ENCODE results near the gene SRSF12.

The SRSF12 gene

DNA sequence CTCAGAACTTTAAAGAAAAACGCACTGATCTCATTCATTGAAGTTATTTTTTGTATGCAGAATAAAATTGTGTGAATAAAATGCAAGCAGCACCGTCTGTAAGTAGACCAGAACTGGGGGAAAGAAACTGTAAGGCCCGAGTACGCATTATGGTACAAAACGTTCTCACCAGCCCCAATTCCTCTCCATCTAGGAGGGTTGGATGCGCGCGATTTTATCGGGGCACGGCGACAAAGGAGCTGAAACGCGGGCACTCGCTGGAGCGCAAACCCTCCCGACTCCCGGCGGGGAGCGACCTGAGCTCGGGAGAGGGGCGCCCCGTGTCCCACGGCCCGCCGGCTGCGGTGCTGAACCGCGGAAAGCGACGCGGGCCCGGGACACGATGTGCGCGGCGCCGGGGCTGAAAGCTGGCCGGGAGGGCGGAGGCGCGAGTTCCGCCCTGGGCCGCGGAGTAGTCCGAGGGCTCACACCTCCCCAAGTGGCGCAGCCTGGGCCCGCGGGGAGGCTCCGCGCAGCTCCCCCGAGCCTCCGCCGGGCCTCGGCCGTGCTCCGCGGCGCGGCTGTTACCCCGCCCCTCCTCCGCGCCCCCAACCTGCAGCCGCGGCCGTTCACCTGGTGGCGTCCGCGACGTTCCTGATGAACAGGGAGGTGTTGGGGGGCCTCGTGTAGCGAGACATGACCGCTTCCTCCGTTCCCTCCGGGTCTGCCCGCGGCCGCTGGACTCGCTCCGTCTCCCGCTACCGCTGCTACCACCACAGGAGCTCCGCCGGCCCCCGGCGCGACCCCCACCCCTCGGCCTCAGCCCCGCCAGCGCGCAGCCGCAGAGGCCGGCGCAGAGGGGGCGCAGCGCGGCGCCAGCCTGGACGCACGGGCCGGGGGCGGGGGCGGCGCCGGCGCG lies at the start of gene SRSF12:
TSS of gene SRSF12 (minus strand) at position 861 of the 898 bp plus-strand sequence. CDS start at position 677, 184 bp downstream.
- DNase-seq = no peak

DNA sequence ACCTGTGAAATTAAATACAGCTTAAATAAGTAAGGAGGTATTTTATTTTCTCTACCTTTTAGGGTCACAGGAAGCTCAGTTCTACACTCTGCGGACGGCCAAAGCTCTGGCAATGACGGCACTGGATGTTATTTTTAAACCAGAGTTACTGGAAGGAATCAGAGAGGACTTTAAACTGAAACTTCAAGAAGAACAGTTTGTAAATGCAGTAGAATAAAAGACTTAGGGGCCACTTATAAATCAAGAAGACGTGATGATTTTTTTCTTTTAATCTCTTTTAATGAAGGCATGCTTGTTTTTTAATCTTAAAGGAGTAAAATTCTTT lies 44.1 kb upstream of the SRSF12 start:
- no peak for DNase-seq

DNA sequence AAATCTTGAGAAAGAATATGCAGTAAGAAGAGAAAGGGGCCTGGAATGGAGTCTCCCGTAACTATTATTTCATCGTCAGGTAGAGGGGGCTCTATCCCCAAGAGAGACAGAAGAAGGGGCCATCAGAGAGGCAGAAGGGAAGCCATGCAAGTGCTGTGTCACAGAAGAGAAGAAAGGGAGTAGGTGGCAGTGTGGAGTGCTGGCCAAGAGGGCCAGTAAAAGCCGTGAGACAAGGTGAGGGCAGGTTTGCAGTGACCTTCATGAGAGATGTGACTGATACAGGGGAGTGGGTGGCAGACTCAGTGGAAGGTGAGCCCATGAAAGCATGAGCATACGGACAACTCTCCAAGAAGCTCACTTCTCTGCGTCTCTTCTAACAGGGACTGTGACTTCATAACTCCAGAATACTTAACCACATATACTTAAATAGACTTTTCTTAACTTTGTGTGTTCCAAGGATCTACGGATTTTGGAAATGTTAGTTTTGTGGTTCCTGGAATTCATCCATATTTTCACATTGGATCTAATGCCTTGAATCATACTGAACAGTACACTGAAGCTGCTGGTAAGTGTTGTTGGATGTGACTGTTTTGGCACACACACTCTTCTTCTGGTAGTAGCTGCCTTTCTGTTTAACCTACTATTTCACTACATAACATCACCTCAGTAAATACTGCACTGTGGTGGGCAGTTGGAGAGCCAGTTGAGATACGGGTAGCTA lies 43.6 kb upstream of the SRSF12 start:
- no peak for DNase-seq

DNA sequence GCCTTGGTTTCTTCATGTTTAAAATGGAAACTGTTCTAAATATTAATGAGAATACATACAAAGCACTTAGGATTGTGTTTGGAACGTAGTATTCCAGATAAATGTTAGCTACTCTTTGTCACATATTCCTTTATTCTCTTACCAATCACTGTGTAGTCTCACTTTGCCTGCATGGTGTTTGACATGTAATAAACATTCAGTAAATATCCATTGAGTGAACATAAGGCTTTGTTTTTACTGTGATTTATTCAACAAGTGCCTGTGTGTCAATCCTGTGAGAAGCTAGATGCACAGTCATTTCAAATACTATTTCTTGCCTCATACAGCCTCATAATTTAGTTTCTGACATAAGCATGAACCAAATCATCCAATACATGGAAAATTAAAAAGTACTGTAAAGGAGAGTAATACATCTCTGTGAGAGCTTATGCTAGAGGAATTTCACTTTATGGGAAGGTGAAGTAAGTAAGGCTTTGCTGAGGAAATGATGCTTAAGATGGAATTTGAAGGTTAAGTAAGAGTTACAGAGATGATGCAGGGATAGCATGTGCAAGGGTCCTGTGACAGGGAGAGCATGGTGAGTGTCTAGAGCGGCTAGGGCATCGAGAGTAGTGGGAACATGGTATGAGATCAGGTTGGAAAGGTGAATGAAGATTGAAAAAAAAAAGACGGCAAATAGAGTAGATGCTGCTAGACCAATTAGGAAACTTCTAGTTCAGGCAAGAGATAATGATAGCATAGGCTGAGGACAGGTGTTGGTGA lies 42.6 kb upstream of the SRSF12 start:
- DNase-seq = no peak

DNA sequence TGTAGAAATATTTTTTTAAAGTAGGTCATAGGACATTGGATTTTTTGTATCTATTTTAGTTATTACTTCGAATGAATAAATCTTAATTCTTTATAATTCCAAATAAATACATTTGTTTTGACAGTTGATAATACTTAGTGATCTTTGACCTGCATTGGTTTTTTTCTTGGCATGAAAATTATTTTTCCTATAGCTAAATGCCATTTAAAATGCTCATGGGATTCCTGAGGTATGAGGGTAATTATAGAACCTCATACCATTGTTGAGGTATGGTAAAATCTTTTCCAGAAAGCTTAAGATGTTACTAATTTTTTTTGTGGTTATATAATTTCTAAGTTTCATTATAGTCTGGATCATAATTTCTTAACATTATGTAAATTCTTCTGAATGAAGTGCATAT lies 36.3 kb upstream of the SRSF12 start:
- no peak for DNase-seq

DNA sequence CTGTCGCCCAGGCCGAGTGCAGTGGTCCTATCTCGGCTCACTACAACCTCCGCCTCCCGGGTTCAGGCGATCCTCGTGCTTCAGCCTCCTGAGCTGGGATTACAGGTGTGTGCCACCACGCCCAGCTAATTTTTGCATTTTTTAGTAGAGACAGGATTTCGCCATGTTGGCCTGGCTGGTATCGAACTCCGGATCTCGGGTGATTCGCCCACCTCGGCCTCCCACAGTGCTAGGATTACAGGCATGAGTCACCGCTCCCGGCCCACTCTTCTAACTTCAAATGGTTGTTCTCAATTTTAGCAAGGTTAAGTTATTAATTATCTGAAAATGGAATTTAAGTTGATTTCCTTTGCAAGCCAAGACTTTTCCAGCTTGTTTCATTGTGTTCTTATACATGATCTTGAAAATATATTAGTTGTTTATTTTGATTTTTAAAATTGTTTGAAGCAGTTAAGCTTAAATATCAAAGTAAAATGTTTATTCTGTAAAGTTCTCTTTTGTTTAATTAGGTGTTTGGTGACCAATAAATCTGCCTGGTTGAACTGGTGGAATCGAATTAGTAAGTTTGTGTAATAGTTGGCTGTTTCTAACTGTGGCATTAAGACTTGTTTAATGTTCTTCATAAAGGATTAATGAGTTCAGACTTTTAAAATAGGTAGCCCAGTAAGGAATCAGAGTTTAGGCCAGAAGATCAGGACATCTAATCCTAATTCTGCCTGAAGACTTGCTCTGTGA lies 30.3 kb upstream of the SRSF12 start:
- no peak for DNase-seq

DNA sequence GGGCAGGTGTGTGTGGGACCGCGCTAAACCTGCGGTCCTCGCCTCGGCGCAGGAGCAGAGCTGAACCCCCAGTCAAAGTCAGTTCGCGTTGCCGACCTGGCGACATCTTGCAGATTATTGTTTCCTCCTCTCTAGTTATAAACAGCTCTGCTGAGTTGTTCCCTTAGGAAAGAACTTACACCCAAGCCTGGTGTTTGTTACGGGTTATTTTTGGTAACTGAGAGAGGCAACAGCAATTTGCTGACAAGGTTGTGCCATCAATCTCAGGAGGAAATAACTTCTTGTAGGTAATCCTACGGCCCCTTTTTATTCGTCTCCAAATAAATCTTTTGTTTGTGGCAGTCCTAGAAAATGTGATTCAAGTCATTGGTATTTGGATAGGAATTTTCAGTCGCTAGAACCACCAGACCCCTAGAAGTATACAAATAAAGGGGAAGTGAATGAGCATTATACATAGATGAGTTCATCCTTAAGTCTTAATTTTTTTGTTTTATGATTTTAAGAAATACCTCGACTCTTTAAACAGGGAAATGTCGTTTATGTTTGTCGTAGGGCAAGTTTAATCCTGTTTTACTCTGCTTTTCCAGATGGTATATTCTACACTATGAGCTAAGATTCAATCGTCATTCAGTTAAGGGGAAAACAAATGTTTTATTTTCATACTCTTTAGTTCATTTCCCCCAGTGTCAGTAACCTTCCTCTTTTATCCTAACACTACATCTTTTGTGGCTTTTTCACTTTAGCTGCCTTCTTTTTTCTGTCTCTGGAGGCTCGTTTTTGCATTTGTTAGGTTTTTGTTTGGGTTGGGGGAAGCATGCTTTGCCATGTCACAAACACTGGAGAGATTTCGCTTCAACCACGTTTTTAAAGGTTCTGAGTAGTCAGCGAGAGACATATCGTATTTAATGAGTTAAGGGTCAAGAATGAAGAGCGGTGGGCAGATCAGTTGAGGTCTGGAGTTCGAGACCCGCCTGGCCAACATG lies 29.1 kb upstream of the SRSF12 start:
- DNase-seq = peak; percentile 19

DNA sequence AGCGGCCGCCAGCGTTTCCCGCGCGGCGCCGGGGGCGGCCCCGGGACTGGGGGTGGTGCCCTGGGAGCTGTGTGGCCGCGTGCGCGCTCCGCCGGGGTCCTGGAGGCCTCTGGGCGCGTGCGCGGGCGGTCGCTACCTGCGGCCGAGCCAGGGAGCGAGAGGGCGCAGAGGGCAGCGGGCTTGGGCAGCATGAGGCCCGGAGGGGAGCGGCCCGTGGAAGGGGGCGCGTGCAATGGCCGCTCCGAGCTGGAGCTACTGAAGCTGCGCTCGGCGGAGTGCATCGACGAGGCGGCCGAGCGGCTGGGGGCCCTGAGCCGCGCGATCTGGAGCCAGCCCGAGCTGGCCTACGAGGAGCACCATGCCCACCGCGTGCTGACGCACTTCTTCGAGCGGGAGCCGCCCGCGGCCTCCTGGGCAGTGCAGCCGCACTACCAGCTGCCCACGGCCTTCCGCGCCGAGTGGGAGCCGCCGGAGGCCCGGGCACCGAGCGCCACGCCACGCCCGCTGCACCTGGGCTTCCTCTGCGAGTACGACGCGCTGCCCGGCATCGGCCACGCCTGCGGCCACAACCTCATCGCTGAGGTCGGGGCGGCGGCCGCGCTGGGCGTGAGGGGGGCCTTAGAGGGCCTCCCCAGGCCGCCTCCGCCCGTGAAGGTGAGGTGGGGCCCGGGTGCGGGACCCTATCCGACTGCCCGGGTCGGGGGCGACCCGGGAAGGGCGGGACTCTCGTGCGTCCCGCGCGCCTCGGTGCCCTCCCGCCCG lies 28.3 kb upstream of the SRSF12 start, which contains the start of gene PM20D2:
TSS of gene PM20D2 (plus strand) at position 100 of the 762 bp plus-strand sequence. CDS start at position 190, 90 bp downstream.
- DNase-seq = peak; percentile 52

DNA sequence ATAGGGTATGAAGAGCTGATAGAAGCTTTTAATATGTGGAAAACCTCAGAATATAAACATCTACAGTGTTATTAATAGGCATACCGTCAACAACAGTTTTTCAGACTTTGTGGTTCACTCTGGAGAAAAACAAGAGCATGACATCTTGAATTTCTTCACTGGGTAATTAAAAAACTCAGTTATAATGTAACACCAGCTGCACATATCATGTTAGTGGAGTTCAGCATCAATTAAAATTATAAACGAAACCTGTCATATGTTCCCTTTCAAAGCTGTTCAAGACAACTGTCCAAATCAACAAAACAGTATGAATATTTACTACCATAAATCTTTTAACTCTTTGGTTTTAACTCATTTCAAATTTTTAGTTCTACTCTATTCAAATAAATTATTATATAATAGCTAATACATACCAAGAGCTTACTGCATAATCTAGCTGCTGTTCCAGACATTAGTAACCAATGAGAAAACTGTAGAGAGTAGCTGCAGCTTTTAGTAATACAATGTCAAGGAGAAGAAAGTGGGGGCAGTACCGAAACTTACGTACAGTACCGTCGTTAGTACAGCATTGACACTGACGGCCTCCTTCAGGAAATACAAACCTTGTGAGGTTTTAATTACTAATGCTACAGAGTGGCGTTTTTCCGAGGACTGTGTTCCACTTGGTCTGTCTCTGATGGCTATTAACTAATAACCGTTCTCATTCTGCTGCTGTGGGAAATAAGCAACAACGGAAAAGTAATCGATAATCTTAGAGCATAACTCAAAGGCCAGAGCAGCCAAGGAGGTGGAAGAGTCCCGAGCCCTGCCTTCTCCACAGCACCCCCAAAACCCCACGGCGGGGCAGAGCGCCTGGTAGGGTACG lies 27.5 kb upstream of the SRSF12 start:
- DNase-seq = peak; percentile 52

DNA sequence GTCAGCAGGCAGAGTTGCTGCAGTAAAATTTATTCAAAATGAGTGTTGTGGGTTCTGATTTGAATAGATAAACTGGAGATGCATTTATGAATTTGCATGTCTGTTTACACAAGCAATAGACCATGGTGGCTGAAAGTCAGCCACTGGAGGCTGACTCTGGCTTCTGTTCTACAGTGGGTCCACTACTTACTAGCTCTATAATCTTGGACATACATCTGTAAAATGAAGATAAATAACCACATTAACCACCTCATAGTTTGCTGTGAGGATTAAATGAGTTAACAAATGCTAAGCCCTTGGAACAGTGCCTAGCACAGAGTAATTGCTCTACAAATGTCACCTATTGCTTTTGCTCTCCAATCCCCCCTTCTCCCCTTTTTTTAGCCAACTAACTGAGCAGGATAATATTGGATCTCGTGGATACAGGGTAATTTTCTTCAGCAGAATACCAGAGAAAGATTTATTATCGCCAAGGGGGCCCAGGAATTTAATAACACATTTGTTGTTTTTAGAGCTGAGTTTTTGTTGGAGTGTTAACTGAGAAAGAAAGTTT lies 26.6 kb upstream of the SRSF12 start:
- no peak for DNase-seq

DNA sequence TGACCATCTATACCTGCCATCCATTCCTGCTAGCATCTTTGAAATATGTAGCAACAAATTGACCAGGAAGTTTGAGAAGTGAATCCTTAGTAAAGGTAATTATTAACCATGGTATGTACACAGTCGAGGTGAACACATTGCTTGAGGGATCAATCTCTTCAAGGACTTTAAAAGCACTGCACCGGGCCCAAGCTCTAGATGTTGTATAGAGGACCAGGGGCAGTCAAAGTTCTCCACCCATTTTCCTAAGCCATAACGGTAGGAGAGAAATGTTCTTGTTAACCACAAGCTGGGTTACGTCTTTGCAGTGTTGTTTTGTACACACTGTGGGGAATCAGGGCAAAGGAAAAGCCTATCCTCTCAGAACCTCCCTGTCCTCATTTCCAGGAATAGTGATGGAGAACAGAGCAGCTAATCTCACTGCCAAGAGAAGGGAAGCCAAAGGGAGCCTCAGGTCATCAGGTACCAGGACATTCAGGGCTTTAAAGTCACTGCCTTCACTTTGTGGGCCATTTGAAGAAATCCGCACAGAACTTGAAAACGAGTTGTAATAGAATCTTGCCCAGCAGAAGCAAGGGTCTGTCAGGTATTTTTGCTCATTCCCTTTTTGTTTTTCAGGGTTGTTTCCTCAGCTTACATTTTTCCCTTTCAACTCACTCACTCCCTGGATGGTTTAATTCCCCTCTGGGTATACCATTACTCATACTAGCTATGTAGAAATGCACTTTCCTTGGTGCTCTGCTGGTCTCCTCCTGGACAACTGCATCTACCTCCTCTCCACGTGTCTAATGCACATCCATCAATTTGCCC lies 22.7 kb upstream of the SRSF12 start:
- no peak for DNase-seq

DNA sequence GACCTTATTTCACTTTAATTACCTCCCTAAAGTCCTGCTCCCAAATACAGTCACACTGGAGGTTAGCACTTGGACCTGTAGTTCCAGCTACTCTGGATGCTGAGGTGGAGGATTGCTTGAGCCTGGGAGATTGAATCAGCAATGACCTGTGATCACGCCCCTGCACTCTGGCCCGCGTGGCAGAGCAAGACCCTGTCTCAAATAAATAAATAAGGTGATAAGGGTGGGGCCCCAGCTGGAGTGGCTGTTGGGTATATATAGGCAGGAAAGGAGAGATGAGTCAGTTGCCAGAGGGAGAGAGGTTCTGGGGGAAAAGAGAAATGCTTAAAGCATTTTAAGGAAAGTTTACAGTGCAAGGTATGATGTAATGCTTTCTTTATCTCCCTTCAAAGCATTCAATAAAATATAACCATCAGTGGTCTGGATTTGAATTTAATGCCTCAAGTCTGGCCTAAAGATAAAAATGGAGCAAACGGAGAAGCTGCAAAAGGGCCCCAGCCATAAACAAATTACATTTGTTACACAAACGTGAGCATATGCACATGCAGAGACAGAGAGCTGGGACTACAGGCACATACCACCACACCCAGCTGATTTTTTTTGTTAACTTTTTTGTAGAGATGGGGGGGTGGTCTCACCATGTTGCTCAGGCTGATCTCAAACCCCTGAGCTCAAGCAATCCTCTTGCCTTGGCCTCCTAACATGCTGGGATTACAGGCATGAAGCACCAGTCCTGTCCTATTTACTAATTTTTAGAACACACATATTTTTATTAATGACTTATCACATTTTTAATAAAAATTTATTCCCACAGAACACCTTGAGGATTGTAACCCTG lies 21.9 kb upstream of the SRSF12 start:
- no peak for DNase-seq

DNA sequence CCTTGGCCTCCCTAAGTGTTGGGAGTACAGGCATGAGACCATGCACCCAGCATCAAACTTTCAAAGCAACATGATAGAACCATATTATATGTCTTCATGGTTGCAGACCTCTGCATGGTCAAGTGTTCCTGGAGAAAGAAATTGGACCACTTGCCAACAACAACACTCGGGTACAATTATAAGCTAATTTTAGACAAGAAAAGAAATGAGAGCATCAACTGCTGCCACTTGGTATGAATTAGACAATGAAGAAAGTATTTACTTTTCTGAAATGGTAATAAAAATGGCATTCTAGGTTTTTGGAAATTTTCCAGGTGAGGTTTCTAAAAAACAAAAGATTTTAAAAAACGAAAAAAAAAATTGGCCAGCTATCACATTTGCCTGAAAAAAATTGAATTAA lies 20.3 kb upstream of the SRSF12 start:
- DNase-seq = no peak

DNA sequence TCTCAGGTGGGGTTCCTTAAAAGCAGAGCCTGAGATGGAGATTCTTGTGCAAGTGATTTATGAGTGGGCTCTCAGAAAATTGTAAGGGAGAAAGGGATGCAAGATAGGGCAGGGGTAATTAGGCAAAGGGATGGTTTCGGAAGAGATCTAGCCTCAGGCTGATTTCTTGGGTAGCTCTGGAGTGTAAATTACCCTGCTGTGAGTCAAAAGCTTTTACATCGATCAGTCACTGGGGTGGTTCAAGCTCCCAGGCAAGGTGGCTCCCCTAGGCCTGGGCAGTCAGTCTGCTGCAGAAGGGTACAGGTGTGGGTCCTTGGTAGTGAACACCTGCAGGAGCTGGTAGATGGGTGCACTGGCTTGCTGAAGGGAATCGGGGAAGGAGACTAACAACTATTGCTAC lies 16.9 kb upstream of the SRSF12 start:
- no peak for DNase-seq

DNA sequence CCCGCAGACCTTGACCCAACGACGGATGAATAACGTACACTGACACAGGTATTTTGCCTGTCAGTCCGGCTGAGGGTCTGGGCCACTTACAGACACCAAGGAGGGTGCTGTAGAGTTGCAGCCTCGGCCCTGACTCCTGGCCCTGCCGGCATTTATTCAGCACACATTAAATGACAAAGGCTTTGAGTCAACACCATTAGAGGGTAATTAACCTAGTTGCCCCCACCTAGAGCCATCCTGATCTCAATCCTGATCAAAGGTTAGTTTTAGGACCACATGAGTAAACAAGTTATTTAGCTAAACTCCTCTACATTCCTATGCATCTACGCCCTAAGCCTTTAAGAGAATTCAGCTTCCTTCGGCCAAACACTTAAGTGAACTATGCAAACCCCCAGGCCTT lies 16.1 kb upstream of the SRSF12 start:
- no peak for DNase-seq

DNA sequence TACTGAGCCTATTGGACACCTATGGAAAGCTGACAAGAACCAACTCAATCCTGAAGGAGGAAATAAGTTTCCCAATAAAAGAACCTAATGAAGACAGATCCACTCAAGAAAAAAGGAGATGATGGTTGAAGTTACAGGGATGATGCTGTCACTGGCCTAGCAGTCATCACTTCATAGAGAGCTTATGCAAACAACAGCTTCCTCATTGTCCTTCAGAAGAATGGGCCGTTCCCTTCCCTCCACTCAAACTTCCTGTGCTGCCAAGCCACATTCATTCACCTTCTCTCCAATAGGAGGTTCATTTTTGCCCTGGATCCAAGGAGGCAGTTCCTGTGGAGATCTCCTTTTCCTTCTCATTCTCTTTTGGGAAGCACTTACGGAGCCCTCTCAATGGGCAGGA lies 14.2 kb upstream of the SRSF12 start:
- DNase-seq = peak; percentile 13

DNA sequence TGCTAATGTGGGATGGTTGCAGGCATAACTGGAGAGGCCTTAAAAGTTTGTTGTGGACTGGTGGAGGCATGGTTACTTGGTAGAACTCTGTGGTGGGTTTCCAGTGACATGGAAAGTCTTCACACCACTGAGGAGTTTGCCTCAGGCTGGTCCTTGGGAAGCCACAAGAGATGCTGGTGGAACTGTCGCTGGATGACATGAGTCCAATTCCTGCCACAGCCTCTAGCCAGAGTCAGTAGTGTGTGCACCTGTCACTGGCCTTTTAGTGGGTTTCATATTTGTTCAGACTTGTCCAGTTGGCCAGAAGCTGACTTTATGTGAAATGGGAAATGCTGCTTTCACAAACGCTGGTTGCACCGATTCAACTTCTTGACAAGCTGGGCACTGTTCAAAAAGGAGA lies 13.7 kb upstream of the SRSF12 start:
- no peak for DNase-seq
